HAP-1 (cell line): ENCODE measurements around the gene MROH2B.
"Not testable (repeated sequence)": the region's sequence is repeated elsewhere in the genome, so short reads cannot be mapped to it uniquely, and the experiment has no call there.

Experiments used
- DNase-seq, 2 experiments: peaks; one replicate each; pipeline ENCODE4 v3.0.0-alpha.2; 2016 to 2020; ENCODE audit warnings: low spot score in 2 of 2
- H3K27me3 ChIP-seq: fragments of 250-450 bp; sonication (Bioruptor Pico); 2 replicates; pipeline ENCODE4 v1.5.1; 2020; ENCODE audit warnings: low read depth, mild to moderate bottlenecking, moderate library complexity
- H3K36me3 ChIP-seq: fragments of 250-450 bp; sonication (Bioruptor Pico); replicated peaks from 2 replicates; pipeline ENCODE4 v1.5.1; 2020; ENCODE audit warnings: mild to moderate bottlenecking
- H3K4me1 ChIP-seq: fragments of 250-450 bp; sonication (Bioruptor Pico); 2 replicates; pipeline ENCODE4 v1.5.1; 2020; ENCODE audit warnings: mild to moderate bottlenecking
- H3K4me3 ChIP-seq: fragments of 250-450 bp; sonication (Bioruptor Pico); 2 replicates; pipeline ENCODE4 v1.5.1; 2020; ENCODE audit warnings: mild to moderate bottlenecking, moderate library complexity
- H3K9me3 ChIP-seq: fragments of 250-450 bp; sonication (Bioruptor Pico); 2 replicates; pipeline ENCODE4 v1.5.1; 2020; ENCODE audit warnings: mild to moderate bottlenecking, moderate library complexity
- in situ Hi-C: fragments of 300-500 bp; cut with MboI; formaldehyde crosslinking; loops from 3 replicates; pipeline ENCODE4 v1.14.3; 2020; ENCODE audit warnings: low sequenced_read_pairs, inconsistent platforms, mixed read lengths

MROH2B gene

DNA sequence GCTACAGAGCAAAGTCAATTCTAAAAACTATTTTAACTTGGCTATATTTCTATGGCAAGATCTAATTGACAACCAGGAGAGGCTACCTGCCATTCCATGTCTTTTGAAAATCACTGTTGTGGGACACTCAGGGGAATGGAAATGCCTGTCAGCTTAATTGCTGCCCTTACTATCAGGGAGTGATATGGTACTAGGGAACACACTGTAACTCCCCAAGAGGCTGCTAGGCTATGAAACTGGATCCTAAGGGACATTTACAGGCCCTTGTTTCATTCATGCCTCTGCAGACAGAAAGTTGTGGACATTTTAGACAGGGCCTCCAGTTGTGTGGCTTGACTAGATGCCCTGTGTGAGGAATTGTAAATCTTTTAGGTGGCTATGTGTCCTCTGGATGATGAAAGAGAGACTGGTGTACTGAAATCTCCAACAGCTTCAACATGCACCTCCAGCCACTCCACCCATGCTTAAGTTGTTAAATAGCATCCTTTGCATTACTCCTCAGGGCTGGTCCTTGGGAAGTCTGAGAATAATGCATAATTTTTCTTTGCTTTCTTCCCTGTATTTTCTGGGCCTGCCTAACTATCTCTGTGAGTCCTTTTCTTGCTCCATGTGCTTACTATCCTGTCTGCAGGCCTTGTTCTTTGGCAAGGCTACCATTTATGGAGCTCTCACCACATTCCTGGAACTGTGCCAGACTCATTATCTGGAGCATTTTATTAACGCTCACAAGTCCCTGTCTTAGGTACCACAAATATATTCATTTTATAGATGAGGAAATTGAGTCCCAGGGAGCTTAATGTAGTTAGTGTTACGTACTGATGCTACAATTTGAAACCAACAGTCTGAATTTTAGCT is 3.2 kb downstream of the MROH2B start:
- no peak for DNase-seq
- in situ Hi-C loops = no loop called here
- no peaks in the 10 kb centered on the region for H3K9me3 ChIP-seq
- no peaks in the 10 kb centered on the region; the same call in 1 of the 2 replicates for H3K27me3 ChIP-seq
- no peaks in the 10 kb centered on the region for H3K36me3 ChIP-seq
- no peaks in the 10 kb centered on the region for H3K4me1 ChIP-seq
- no peak overlapping the region for H3K4me3 ChIP-seq

DNA sequence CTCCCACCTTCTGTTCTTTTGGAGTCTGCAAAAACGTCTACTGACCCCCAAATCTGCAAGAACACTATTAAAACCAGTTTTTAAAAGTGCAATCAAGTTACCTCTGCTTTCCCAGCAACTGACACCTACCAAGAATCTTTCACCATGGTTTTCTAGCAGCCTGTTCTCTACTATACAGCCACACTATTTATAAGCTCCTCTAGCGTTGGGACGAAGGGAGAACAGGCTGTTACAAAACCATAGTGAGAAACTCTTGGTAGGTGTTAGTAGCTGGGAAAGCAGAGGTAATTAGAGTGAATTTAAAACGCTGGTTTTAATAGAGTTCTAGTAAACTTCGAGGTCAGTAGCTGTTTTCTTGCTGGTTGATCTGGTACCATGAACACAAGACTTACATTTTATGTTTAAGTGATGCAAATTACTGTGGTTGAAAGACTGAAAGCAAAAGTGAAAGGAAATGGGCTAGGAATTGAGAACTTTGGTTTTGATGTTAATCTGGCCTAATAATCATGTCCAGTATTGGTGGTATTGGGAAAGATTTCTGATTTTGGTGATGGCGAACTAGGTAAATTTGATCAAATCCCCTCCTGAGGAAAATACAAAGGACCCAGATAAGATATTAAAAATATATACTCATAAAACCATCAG is 5.3 kb downstream of the MROH2B start:
- no peaks in the 10 kb centered on the region for H3K9me3 ChIP-seq
- no peaks in the 10 kb centered on the region for H3K4me1 ChIP-seq
- H3K36me3 ChIP-seq = no peaks in the 10 kb centered on the region
- H3K4me3 ChIP-seq = no peak overlapping the region
- H3K27me3 ChIP-seq = peaks cover 6% of the 10 kb centered on the region
- no peak for DNase-seq
- in situ Hi-C loops = no loop called here

DNA sequence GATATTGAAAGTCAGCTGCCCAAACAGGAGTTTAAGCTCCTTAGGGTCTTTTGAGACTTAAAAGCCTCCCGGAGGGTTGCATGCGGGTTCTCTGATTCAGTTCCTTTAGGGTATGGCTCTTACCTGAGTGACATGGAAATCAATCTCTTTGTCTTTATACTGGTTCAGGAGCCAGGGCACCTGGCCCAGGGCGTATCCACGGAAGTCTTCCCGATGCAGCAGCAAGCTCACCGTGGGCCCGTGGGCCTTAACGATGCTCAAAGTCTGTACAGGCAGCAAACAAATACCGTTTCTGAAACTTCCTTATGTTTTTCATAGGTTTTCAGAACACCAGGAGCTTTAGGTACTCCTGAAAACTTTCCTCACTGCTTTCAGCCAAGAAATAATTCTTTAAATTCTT is 13.2 kb downstream of the MROH2B start:
- H3K4me3 ChIP-seq = no peak overlapping the region
- no peak for DNase-seq
- no peaks in the 10 kb centered on the region for H3K36me3 ChIP-seq
- peaks cover 6% of the 10 kb centered on the region for H3K27me3 ChIP-seq
- H3K4me1 ChIP-seq = no peaks in the 10 kb centered on the region
- in situ Hi-C loops = no loop called here
- no peaks in the 10 kb centered on the region for H3K9me3 ChIP-seq

DNA sequence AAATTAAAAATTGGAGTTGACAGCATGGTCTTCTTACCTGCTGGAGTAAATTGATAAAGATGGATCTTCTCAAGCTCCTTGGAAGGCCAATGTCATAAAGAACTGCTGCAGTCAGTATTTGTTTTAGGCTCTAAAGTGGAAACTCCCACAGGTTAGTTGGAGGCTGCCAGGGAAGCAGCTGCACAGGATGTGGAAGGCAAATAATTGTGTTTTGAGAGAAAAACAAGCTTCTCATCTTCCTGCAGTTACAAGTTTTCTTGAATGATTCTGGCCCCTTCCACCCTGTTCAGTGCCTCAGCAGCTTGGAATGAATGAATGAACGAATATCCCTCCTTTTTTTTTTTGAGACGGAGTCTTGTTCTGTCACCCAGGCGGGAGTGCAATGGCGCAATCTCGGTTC is 13.9 kb downstream of the MROH2B start:
- Histone ChIP-seq H3K4me3 (no peak overlapping the region), H3K27me3 (peaks cover 3% of the 10 kb centered on the region; the same call in 1 of the 2 replicates), H3K9me3 (no peaks in the 10 kb centered on the region), H3K4me1 (no peaks in the 10 kb centered on the region), H3K36me3 (no peaks in the 10 kb centered on the region)
- DNase-seq = no peak
- in situ Hi-C loops = no loop called here

DNA sequence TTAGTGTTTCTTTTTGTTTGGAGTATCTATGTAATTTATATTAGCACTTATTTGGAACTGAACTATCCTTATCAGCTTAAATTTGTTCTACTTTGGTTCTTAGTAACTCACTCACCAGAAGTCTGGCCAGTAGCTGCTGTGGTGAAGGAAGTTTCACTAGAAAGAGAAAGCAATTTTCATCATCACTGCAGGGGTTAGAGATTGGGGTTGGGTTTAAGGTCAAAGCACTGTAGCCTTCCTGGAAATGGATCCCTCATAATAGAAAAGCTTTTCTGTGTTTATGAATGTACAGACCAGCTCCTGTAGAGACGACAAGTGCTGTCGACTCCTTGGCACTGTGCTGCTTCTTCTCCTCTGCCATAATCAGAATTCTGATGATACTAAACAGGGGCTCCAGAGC is 22.2 kb downstream of the MROH2B start:
- DNase-seq = no peak
- no peaks in the 10 kb centered on the region for H3K36me3 ChIP-seq
- H3K4me1 ChIP-seq = no peaks in the 10 kb centered on the region
- H3K27me3 ChIP-seq = peaks cover 3% of the 10 kb centered on the region; the same call in 1 of the 2 replicates
- H3K4me3 ChIP-seq = no peak overlapping the region
- in situ Hi-C loops = no loop called here
- no peaks in the 10 kb centered on the region for H3K9me3 ChIP-seq

DNA sequence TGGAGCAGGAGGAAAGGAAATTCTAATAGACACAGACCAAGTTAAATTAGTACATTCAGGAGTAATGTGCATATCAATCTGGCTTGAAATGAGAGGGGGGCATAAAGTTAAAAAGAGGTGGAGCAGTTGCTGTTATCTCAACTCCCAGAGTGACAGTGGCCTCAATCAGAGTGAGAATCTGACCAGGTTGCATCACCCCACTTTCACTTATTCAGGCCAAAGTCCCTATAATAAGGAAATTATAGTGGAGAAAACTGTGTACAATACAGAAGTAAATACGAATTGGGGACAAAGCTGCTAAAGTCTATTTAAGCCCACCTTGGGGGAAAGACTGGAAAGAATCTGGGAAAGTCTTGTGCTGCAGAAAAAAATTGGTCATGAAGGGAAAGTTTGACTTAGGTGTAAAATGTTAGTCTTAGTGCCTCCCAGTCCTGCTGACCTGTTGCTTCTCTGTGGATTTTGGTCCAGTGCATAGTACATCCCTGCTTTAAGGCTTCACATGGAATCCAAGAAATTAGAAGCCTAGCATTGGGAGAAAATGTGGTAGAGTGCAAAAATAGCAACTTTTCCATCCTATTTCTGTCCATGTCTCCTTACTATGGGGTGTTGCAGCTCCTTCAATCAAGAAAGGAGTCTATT is 27.9 kb downstream of the MROH2B start:
- Histone ChIP-seq H3K4me3 (no peak overlapping the region), H3K9me3 (no peaks in the 10 kb centered on the region), H3K36me3 (no peaks in the 10 kb centered on the region), H3K4me1 (no peaks in the 10 kb centered on the region), H3K27me3 (peaks cover 3% of the 10 kb centered on the region; the same call in 1 of the 2 replicates)
- in situ Hi-C loops = no loop called here
- no peak for DNase-seq

DNA sequence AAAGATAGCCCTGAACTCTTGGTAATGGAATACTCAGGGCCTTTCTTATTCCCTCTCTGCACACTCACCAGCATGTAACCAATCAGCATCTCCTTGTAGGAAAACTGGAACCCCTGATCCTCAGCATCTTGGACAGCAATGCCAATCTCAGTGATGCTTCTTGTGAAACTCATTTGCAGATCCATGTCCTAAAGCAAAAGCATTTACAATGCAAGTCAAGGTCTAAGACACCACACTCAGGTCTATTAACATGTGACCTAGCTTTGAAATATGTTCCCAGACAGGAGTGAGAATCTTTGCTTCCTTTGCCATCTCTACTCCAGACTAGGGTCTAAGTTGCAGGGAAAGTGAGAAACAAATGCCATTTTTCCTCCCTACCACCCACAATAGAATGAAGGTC is 38.2 kb downstream of the MROH2B start:
- H3K4me3 ChIP-seq = no peak overlapping the region
- H3K27me3 ChIP-seq = no peaks in the 10 kb centered on the region
- in situ Hi-C loops = no loop called here
- H3K4me1 ChIP-seq = no peaks in the 10 kb centered on the region
- H3K36me3 ChIP-seq = no peaks in the 10 kb centered on the region
- H3K9me3 ChIP-seq = no peaks in the 10 kb centered on the region
- no peak for DNase-seq

DNA sequence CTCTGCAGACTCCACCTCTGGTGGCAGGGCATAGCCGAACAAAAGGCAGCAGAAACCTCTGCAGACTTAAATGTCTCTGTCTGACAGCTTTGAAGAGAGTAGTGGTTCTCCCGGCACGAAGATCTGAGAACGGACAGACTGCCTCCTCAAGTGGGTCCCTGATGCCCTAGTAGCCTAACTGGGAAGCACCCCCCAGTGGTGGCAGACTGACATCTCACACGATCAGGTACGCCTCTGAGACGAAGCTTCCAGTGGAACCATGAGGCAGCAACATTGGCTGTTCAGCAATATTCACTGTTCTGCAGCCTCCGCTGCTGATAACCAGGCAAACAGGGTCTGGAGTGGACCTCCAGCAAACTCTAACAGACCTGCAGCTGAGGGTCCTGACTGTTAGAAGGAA is 48.5 kb downstream of the MROH2B start:
- in situ Hi-C loops, H3K9me3 ChIP-seq, H3K4me3 ChIP-seq, DNase-seq, H3K4me1 ChIP-seq, H3K36me3 ChIP-seq, H3K27me3 ChIP-seq: not testable (repeated sequence)

DNA sequence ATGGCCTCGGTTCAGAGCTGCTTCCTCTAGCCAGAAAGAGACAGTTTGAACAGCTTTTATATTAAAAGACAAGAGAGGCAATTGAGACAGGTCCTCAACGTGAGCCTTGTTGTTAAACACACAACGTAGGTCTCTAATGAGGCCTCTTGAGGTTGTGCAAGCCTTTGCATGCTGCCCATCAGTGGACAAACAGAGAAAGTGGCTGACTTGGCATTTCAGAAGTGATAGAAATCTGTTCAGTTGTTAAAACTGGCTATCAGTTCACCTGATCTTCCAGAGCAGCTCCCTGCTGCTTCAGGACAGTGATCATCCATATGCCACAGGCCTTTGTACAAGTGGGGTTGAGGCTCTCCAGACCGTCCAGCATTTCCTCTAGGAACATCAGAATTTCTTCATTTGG is 58.8 kb downstream of the MROH2B start:
- Histone ChIP-seq H3K27me3 (peaks cover 2% of the 10 kb centered on the region; the same call in 1 of the 2 replicates), H3K36me3 (no peaks in the 10 kb centered on the region), H3K4me3 (no peak overlapping the region), H3K9me3 (no peaks in the 10 kb centered on the region), H3K4me1 (no peaks in the 10 kb centered on the region)
- no peak for DNase-seq
- in situ Hi-C loops = no loop called here

DNA sequence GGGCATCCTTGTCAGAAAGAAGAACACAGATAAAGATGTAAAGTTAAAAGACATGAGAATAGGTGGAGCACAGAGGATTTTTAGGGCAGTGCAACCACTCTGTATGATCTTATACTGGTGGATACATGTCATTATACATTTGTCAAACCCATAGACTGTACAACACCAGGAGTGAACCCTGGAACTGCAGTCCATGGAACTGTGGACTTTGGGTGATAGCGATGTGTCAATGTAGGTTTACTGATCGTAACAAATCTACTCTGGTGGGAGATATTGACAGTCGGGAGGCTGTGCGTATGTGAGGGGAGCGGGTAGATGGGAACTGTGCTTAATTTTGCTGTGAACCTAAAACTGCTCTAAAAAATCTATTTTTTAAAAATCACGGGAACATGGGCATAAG is 60.6 kb downstream of the MROH2B start:
- Histone ChIP-seq H3K9me3 (no peaks in the 10 kb centered on the region), H3K4me1 (no peaks in the 10 kb centered on the region), H3K27me3 (peaks cover 2% of the 10 kb centered on the region; the same call in 1 of the 2 replicates), H3K4me3 (no peak overlapping the region), H3K36me3 (no peaks in the 10 kb centered on the region)
- in situ Hi-C loops = no loop called here
- DNase-seq = no peak

DNA sequence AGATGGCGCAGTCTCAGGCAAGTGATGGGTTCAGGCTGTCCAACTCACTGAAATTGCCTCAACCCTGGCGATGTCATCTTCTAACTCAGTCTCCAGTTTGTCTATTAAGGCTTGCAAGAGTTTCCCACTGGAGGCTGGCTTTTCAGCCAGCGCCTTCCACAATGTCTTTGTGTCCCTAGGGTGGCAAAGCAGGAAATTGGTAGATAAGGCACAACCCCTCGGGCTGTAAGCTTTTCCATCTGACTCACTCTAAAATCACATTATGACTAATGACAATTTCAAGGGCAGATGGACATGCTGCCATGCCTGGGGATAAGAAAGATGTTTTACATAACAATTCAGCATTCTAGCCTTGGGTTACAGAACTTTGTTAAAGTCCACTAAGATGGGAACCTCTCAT is 61.9 kb downstream of the MROH2B start:
- no peak for DNase-seq
- H3K4me3 ChIP-seq = no peak overlapping the region
- in situ Hi-C loops = no loop called here
- peaks cover 2% of the 10 kb centered on the region; the same call in 1 of the 2 replicates for H3K27me3 ChIP-seq
- H3K36me3 ChIP-seq = no peaks in the 10 kb centered on the region
- H3K4me1 ChIP-seq = no peaks in the 10 kb centered on the region
- H3K9me3 ChIP-seq = no peaks in the 10 kb centered on the region

DNA sequence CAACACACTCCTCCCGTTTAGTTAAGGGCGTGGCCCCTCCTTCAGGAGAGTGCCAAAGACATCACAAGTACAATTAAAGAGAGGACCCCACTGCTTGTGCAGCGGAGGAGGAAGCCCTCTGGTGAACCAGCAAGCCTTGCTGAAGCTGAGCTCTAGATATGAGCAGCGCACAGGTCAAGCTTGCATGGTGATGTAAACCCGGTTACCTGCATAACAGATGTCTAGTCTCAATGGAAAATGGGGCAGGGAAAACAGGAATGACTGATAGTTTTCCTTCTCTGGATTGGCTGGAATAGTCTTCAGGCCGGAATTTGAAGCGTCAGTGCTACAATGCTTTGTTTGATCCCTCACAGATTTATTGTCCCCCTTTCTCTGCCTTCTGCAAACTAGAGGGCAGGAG is 66.2 kb downstream of the MROH2B start:
- DNase-seq = no peak
- H3K4me1 ChIP-seq = no peaks in the 10 kb centered on the region
- H3K36me3 ChIP-seq = no peaks in the 10 kb centered on the region
- no peaks in the 10 kb centered on the region for H3K9me3 ChIP-seq
- H3K27me3 ChIP-seq = peaks cover 2% of the 10 kb centered on the region; the same call in 1 of the 2 replicates
- H3K4me3 ChIP-seq = no peak overlapping the region
- in situ Hi-C loops = no loop called here

DNA sequence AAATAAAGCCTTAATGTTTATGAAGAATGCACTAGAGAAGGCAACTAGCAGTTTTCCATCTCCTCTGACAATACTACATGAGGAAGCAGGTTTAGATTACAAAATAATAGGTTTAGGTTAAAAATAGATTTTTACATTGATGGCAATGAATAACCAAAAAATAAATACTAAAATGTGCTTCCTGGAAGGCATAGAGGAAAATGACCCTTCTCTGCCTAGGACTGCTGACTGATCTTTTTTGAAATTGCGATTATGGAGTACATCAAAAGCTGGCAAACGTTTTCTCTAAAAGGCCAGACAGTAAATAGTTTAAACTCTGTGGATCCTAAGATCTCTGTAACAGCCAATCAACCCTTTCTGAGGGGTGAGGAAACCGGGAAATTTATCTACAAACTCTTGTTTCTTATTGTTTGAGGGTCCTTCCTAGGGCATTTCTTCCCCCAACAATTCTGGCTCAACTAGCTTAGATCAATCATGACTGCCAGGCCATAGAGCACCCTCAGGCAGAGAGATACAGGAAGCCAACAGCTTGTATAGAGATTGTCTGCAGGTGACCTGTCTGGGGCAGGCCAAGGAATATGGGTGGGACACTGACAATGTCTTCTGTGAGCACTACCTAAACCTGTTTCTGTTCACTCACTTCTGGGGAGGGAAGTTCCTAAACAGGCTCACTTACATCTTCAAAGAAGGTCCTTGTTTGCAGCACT is 67.3 kb downstream of the MROH2B start:
- Histone ChIP-seq H3K4me3 (no peak overlapping the region), H3K9me3 (no peaks in the 10 kb centered on the region), H3K36me3 (no peaks in the 10 kb centered on the region), H3K4me1 (no peaks in the 10 kb centered on the region), H3K27me3 (peaks cover 2% of the 10 kb centered on the region; the same call in 1 of the 2 replicates)
- in situ Hi-C loops = no loop called here
- DNase-seq = no peak
